Activated CD4-positive, alpha-beta T cell treated with anti-CD3 and anti-CD28 coated beads for 24 hours (primary cell): ENCODE measurements around the gene CXCR4.

Experiments used
- DNase-seq, 2 donors: peaks; one replicate each; pipeline ENCODE4 v3.0.0-alpha.2; 2020; ENCODE audit warnings: low read depth in 2 of 2

CXCR4 gene

GRCh38 chr2:136117909-136118818 lies at the start of gene CXCR4:
TSS of gene CXCR4 (minus strand) at chr2:136118149. CDS start at chr2:136118060, 89 bp downstream.
- peak; percentile 68 to 76 for DNase-seq

- no peak for DNase-seq
Measured at GRCh38 chr2:136164280-136164776, 46.4 kb upstream of the CXCR4 start.

GRCh38 chr2:136162438-136162837 lies 44.5 kb upstream of the CXCR4 start:
- DNase-seq: no peak

- no peak for DNase-seq
Measured at GRCh38 chr2:136156411-136156810, 38.5 kb upstream of the CXCR4 start.

GRCh38 chr2:136154384-136154783 lies 36.4 kb upstream of the CXCR4 start:
- no peak for DNase-seq

- DNase-seq: no peak
Measured at GRCh38 chr2:136151021-136151971, 33.3 kb upstream of the CXCR4 start.

- no peak for DNase-seq
Measured at GRCh38 chr2:136149011-136149410, 31.1 kb upstream of the CXCR4 start.

- no peak for DNase-seq
Measured at GRCh38 chr2:136146564-136146963, 28.6 kb upstream of the CXCR4 start.

GRCh38 chr2:136143603-136144451 lies 25.9 kb upstream of the CXCR4 start:
- DNase-seq: no peak

GRCh38 chr2:136141510-136142149 lies 23.7 kb upstream of the CXCR4 start:
- no peak for DNase-seq

- no peak for DNase-seq
Measured at GRCh38 chr2:136139631-136140030, 21.7 kb upstream of the CXCR4 start.

- DNase-seq: no peak
Measured at GRCh38 chr2:136137982-136138381, 20.0 kb upstream of the CXCR4 start.

GRCh38 chr2:136136931-136137330 lies 19.0 kb upstream of the CXCR4 start:
- DNase-seq: no peak

GRCh38 chr2:136135921-136136906 lies 18.3 kb upstream of the CXCR4 start:
- DNase-seq: no peak

GRCh38 chr2:136135462-136135861 lies 17.5 kb upstream of the CXCR4 start:
- no peak for DNase-seq

- no peak for DNase-seq
Measured at GRCh38 chr2:136134126-136134525, 16.2 kb upstream of the CXCR4 start.

GRCh38 chr2:136133586-136133985 lies 15.6 kb upstream of the CXCR4 start:
- DNase-seq: no peak

GRCh38 chr2:136133176-136133575 lies 15.2 kb upstream of the CXCR4 start:
- no peak for DNase-seq

GRCh38 chr2:136132825-136133155 lies 14.8 kb upstream of the CXCR4 start:
- no peak for DNase-seq
